RPMI7951 (cell line): ENCODE measurements around the gene MSANTD7. TPM values are rescaled to one million over a fixed set of nuclear protein-coding genes. Genes with fewer than 3 reads are reported as not detected.
"Not testable (repeated sequence)": the region's sequence is repeated elsewhere in the genome, so short reads cannot be mapped to it uniquely, and the experiment has no call there.

ENCODE experiments used
- DNase-seq: peaks from one replicate; pipeline ENCODE4 v3.0.0-alpha.2; 2012; ENCODE audit warnings: low read depth
- total RNA-seq: library from RNA; depleted of rRNA; stranded (reverse); fragments of >200 nt; shearing (Covaris generic); gene quantifications from 2 replicates; pipeline ENCODE4 v1.2.3, GENCODE V29; 2014; rRNA removed

MSANTD7 gene, protein sequence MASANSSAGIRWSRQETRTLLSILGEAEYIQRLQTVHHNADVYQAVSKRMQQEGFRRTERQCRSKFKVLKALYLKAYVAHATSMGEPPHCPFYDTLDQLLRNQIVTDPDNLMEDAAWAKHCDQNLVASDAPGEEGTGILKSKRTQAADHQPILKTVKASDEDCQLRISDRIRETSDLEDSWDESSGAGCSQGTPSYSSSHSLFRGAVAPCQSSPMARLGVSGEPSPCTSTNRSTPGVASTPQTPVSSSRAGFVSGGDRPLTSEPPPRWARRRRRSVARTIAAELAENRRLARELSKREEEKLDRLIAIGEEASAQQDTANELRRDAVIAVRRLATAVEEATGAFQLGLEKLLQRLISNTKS
- total RNA-seq, result 20.5 and 24.6 TPM in 2 replicates

DNA sequence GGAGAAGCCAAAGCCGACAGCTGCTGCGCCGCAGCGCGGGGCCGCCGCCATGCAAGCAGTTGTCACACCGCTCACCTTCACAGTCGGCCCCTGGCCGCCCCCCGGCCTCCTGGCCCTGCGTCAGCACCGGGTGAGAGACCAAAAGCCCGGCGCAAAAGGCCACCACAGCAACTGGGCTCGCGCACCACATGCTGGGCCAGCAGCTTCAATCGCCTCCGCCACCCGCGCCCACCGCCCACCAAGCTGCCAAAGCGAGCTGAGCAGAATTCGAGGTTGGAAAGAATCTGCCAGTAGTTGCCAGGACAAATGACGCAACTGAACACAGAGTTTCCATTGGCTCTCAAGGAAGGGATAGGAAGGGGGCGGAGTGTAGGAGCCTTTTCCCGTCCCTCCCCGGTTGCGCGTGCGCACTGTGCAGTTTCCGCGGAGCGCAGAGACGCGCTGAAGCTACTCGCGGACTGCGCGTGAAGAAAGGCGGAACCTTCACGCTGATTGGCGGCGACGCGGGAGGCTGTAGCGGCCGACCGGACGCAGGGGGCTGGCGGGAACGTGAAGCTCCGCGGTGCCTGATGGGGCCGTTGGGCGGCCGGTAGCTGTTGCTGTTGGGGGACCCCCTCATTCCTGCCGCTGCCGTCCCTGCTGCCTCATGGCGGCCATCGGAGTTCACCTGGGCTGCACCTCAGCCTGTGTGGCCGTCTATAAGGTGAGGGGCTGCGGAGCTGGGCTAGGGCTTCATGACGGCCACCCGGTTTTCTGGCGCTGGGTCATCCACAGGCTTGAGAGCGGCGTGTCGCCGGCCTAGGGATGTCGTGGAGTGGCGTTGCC lies at the start of gene MSANTD7, which contains the start of the genes CDNF and HSPA14:
Gene MSANTD7 (plus strand): TSS at position 550 of the 825 bp plus-strand sequence. CDS start 3,979 bp downstream, outside the sequence.
Gene CDNF (minus strand): TSS at position 281 of the 825 bp plus-strand sequence. CDS start 91 bp downstream, at position 190.
Gene HSPA14 (plus strand): TSS at position 550 of the 825 bp plus-strand sequence. CDS start 97 bp downstream, at position 647.
- DNase-seq, result peak; percentile 99

DNA sequence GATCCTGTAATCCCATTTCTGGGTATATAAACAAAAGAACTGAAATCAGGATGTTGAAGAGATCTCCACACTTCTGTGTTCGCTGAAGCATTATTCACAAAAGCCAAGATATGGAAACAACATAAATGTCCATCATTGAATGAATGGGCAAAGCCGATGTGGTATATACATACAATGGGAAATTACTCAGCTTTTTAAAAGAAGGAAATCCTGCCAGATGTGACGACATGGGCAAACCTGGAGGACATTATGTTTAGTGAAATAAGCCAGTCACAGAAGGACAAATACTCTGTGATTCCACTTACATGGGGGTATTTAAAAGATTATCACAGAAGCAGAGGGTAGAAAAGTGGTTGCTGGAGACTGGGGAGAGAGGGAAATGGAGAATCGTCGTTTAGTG lies 39.5 kb upstream of the MSANTD7 start:
- no peak for DNase-seq

DNA sequence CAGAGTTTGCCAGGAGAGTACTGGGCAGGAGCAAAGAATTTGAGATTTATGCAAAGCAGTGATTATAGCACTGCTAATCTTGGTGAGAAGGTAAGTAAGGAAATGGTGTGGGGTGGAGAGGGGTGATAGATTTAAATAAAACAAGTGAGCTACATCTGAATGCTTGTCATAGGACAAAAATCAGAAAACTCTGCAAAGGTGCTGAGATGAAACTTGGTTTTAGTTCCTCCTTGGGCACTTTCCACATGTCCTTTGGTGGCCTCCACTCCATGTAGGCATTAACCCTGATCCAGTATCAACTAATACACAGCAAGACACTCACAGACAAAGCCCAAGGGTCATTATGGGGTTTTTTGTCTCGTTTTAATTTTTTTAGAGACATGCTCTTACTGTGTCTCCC lies 37.7 kb upstream of the MSANTD7 start:
- DNase-seq, result no peak

DNA sequence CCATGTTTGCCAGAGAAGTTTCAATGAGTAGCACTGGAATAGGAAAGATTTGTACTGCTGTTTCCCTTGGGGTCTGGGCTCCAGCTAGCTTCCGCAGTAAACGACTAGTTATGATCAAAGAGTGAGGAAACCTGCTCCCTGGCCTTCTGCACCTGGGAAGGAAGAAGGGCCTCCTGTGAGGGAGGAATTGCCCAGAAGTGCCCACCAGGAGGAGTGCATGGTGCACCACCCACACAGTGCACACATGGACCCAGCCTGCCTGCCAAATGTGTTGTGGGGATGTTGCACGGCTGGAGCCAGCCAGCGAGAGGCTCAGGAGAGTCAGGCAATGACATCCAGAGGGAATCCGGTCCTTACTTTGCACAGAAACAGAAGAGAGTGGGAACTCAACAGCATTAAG lies 36.4 kb upstream of the MSANTD7 start:
- DNase-seq, result peak; percentile 50

DNA sequence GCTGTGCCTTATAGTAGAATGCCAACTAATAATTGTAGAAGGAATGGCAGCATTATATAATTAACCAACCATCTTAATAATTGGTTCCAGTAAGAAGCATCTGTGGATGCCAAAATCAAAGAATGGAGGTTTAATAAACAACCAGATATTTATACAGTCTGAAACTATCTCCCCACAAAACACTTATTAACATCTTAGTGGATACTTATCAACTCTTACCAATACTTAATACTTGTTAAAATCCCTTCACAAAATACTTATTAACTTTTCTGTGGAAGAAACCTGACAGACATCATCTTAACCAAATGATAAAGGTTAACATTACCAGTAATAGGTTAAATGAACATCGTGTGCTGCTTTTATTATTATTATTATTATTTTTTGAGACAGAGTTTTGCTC lies 34.3 kb upstream of the MSANTD7 start:
- no peak for DNase-seq

DNA sequence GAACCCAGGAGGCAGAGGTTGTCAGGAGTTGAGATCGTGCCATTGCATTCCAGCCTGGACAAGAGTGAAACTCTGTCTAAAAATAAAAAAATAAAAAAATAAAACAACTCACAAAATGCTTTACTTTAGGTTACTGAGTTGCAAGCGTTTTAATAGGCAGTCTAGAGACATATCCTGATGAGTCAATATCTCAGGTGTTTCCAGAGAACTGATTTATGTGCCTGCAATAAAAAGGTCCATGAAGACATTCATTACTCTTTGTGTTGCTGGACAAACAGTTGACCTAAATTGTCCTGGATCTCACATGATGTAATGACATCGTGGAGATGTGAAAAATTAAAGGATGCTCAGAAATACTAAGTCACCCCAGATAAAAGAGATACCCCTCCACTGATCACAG lies 31.8 kb upstream of the MSANTD7 start:
- DNase-seq, result no peak

DNA sequence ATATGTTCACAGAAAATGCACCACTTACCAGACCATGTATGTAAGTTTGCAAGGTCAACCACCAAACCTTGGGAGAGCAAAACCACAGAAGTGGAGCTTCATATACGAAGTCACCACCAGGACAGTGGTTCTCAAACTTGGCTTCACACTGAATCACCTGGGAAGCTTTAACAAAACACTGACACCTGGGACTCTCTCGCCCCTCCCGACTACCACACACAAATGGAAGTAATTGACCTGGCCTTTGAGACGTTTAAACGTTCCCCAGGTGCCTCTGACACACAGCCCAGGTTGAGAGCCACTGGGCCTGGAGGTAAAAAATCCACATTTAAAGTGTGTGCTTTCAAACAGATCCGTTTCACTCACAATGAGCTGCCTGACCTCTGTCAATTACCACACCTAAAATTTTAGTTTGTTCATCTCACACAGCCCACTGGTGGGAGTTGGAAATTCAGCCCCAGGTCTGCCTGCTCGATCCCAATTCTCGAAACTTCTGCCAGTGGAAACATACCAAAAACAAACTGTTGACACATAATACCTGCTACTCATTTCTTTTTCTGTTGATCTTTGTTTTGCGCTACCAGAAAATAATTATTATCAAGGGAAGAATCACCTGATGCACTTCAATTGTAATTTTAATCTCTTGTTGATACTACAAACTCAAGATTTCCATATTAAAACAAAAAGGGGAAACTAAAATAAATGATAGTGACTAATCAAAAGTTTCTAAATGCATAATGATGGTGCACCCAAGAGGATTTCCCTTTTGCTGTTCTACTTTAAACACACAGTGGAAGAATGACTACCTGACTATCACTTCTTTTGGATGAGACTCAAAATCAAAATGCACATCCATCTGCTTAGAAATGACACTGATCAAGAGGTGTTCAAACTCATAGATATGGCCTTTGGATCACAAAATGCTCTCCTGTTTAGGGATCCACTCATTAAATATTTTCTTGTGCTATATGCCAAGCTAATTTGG lies 26.8 kb upstream of the MSANTD7 start:
- no peak for DNase-seq

DNA sequence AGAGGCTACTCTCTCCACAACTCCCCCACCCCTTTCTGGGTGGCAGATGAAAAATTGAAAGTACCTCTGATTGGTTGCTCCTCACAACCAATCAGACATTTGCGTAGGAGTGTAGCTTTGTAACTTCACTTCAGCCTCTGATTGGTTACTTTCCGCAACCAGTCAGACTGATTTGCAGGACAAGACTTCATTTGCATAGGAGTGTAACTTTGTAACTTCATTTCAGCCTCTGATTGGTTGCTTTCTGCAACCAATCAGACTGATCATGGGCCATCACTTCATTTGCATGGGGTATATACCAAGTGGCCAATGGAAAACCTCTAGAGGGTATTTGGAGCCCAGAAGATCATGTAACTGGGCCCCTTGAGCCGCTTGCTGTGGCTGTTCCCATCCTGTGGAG lies 25.8 kb upstream of the MSANTD7 start:
- DNase-seq, result peak; percentile 82

DNA sequence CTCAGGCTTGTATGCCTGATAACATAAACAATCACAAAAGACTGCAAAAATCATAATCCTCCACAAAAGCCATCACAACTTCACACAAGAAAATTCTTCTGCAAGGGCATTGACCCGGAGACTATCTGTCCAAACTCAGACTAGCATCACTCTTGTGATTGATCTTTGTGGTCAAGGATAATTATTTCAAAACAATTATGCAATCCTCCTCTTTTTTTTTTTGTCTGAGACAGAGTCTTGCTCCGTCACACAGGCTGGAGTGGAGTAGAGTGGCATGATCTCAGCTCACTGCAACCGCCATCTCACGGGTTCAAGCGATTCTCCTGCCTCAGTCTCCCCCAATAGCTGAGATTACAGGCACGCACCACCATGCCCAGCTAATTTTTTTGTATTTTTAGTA lies 22.4 kb upstream of the MSANTD7 start:
- DNase-seq, result no peak

DNA sequence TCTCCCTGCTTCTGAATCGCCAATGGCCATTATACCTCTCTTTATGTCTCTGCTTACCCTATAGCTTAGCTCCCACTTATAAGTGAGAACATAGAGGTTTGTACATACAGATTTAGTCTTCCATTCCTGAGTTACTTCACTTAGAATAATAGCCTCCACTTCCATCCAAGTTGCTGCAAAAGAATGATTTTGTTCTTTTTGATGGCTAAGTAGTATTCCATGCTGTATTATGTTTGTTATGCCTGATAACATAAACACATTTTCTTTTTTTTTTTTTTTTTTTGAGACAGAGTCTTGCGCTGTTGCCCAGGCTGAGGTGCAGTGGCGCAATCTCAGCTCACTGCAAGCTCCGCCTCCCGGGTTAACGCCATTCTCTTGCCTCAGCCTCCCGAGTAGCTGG lies 21.4 kb upstream of the MSANTD7 start:
- not testable (repeated sequence) for DNase-seq

DNA sequence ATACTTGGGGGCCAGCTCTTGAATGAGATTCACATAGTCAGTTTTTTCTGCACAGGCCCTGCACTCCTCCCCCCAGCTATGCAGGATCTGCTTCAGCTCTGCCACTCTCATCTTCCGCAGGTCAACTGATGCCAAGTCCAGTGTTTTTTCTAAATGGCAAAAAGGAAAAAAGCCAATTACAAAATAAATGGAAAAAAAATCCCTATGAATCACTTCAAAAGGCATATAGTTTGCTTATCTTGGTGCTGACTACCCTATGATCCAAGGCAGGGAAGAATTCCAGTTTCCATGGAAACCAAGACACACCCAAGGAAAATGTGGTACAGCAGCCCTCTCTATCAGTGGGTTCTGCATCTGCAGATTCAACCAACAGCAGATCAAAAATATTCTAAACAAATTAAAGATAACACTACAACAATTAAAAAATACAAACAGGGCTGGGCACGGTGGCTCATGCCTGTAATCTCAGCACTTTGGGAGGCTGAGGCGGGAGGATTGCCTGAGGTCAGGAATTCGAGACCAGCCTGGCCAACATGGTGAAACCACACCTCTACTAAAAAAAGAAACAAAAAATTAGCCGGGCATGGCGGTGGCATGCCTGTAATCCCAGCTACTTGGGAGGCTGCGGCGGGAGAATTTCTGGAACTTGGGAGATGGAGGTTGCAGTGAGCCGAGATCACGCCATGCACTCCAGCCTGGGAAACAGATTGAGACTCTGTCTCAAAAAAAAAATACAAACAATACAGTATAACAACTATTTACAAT lies 17.9 kb upstream of the MSANTD7 start:
- DNase-seq, result peak; percentile 92

DNA sequence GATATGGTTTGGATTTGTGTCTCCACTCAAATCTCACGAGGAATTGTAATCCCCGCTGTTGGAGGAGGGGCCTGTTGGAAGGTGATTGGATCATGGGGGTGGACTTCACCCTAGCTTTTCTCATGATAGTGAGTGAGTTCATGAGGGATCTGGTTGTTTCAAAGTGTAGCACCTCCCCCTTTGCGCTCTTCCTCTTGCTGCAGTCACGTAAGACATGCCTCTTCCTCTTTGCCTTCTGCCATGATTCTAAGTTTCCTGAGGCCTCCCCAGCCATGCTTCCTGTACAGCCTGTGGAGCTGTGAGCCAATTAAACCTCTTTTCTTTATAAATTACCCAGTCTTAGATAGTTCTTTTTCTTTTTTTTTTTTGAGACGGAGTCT lies 17.3 kb upstream of the MSANTD7 start:
- DNase-seq, result peak; percentile 64

DNA sequence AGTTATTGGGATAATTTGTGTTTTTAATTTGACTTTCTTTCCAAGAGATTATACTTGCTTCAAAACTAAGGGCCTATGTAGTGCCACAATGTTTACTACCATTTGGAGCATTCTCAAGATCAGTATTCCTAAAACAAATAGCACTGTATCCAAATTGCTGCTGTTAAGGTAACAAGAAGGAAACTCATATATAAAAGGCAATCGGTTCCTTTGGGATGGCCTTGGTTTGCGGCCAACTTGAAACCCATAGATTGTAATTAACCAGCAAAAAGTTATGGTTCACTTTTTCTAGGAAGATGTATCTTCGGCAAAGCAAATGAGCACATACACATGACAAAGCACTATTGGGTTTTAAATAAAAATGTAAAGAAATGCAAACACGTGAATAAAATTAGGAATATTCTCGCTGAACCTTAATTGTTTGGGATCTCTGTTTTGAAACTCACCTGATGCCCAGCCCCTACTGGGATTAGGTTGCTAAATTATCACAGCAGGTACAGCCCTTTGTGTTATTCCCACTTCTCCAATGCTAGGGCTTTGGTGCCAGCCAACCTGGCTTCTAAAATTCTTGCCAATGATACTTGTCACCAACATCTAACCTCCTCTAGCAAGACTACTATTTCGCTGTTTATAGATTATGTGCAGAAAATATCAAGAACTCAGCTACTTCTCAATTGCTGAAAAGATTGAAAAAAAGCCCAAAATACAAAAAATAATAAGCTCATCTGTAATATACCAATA lies 16.3 kb upstream of the MSANTD7 start:
- DNase-seq, result no peak

DNA sequence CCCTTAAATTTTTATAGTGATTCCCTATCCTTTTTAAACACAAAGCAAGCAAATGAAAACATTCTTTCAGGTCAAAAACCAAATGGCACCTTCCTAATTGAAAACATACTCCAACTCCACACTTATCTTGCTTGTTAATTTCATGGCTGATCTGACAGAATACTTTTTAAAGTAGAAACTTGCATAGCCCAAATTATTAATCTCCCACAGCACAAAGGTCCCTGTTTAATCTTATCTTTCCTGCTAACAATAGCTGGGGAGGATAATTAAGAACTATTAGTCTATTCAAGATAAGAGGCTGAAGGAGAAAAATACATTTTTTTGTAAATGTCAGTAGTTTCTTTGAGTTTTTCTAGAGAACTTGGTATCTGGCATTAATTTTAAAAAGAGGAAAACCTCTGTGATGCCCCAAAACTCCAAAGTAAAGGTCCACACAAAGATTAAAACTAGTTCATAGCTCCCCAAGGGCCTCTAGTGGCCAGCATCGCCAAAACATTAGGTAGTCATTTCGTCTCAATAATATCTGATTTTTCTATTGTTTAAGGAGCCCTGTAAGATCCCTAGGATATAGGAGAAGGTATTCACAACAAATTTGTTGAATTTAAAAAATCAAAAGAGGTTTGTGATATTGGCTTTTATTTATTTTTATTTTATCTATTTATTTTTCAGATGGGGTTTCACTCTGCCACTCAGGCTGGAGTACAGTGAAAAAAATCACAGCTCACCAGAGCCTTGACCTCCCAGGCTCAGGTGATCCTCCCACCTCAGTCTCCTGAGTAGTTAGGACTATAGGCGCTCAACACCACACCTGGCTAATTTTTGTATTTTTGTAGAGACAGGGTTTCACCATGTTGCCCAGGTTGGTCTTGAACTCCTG lies 15.0 kb upstream of the MSANTD7 start:
- DNase-seq, result peak; percentile 63

DNA sequence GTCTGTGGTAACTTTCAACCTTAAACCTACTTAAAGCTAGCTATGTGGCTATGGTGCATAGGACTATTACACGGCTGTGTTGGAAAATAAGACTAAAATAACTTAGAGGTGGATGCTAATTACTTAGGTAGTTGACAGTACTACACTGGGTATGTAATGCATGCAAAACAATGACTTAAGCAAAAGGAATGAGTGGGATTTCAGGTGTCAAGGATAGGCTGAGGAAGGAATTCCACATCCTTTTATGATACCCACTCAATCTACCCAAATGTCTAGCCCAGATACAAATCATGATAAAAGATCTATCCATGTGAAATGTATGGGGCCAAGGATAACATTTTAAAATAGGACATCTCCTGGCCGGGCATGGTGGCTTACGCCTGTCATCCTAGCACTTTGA lies 14.1 kb upstream of the MSANTD7 start:
- DNase-seq, result no peak

DNA sequence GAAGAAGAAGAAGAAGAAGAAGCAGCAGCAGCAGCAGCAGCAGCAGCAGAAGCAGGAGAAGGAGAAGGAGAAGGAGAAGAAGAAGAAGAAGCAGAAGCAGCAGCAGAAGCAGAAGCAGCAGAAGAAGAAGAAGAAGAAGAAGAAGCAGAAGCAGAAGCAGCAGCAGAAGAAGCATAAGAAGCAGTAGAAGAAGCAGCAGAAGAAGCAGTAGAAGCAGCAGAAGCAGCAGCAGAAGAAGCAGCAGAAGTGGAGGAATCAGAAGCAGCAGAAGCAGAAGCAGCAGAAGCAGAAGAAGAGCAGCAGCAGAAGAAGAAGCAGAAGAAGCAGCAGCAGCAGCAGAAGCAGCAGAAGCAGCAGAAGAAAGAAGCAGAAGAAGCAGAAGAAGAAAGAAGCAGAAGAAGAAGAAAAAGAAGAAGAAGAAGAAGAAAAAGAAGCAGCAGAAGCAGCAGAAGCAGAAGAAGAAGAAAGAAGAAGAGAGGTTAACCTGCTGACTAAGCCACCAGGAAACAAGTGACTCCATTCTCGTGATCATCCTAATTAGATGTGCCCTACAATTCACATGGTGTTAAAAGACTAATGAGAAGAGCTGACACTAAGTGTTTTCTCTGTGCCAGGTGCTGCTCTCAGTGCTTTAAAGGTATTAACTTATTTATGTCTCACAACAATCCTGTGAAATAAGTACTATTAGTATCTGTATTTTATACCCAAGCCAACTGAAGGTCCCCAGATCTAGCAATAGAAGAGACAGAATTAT lies 11.9 kb upstream of the MSANTD7 start:
- DNase-seq, result no peak

DNA sequence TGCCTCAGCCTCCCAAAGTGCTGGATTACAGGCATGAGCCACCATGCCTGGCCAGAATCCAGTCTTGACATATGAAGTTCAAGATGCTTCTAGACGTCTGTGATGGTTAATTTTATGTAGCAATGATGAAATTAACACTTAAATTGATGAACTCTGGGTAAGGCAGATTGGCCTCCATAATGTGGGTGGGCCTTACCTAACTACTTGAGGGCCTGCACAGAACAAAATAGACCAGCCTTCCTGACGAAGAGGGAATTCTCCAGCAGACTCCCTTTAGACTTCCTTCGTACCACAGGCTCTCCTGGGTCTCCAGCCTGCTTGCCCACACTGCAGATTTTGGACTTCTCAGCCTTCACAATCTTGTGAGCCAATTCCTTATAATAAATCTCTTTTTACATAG lies 5.0 kb upstream of the MSANTD7 start:
- DNase-seq, result no peak

DNA sequence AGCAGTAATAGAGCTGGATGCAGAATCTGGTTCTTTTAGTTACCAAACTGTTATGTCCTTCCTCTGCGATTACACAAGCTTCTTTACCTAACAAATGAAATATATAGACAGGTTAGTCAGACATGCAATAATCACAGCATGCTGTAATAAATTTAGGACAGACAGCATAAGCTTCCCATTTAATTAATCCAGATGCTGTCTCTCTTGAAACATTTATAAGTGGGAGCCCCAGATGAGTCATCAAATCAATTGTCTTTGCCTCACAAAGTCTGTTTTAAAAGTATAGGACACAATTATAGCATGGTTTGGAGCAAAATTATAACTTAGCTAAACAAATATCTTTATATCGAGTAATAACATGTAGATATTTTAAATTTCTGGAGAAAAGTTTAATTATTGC lies 1.9 kb upstream of the MSANTD7 start:
- DNase-seq, result no peak
